A549 (cell line): ENCODE measurements around the gene TAF5.

Experiments
- EP300 ChIP-seq, 2 experiments: fragments of >200 bp; sonication (Bioruptor Twin); formaldehyde crosslinking; IDR thresholded peaks; 2 replicates in 1 of 2; 3 replicates in 1 of 2; pipeline ENCODE4 v1.6.1; 2016 to 2017
- HDAC2 ChIP-seq: fragments of 200-600 bp; sonication (generic); IDR thresholded peaks from 2 replicates; pipeline ENCODE4 v1.6.1; 2016
- RAD21 ChIP-seq, 2 experiments: fragments of >200 bp in 1 of 2; sonication (Bioruptor Twin) in 1 of 2; formaldehyde crosslinking in 1 of 2; IDR thresholded peaks in 1 of 2; conservative IDR thresholded peaks in 1 of 2; 2 replicates in 1 of 2; 3 replicates in 1 of 2; pipeline ENCODE4 v1.6.1; 2012 to 2018; ENCODE audit warnings: inconsistent platforms in 1 of 2
- RARB ChIP-seq: fragments of 250-450 bp; sonication (Bioruptor Pico); IDR thresholded peaks from 2 replicates; pipeline ENCODE4 v1.8.0; 2021; ENCODE audit warnings: mild to moderate bottlenecking, moderate library complexity
- RFX5 ChIP-seq: fragments of 450-650 bp; IDR thresholded peaks from 2 replicates; pipeline ENCODE4 v1.7.1; 2014; ENCODE audit warnings: antibody characterized with exemption, mild to moderate bottlenecking, moderate library complexity
- SREBF2 ChIP-seq: fragments of 450-650 bp; IDR thresholded peaks from 2 replicates; pipeline ENCODE4 v1.6.1; 2014; ENCODE audit warnings: mild to moderate bottlenecking, moderate library complexity
- TF ChIP-seq, protein P1 (sequence below): fragments of >200 bp; sonication (Bioruptor Twin); formaldehyde crosslinking; IDR thresholded peaks from 3 replicates; pipeline ENCODE4 v1.5.1; 2016
- TF ChIP-seq, protein P2 (sequence below): fragments of 200-600 bp; sonication (generic); IDR thresholded peaks from 2 replicates; pipeline ENCODE4 v1.6.1; 2016; ENCODE audit warnings: antibody characterized with exemption, mild to moderate bottlenecking, moderate library complexity
- TF ChIP-seq, protein P3 (sequence below): IDR thresholded peaks from 2 replicates; pipeline ENCODE4 v1.6.1; 2012
- TF ChIP-seq, protein P4 (sequence below): fragments of 450-650 bp; IDR thresholded peaks from 2 replicates; pipeline ENCODE4 v1.6.1; 2014; ENCODE audit warnings: antibody characterized with exemption

DNA sequence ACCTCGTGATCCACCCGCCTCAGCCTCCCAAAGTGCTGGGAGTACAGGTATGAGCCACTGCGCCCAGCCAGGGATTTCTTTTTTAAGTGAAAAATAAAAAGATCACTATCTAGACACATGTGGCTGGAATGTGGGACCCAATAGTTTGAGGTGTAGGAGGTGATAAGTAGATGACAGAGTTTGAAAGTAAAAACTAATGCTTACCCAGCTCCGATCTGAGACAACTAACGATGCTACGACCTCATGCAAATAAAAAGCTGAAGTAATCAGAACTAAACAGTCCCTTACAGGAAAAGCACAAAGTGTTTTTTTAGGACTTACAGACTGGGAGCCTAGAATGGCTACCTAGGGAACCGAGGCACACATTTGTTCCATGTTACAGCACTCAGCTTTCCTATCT, 39.9 kb upstream of the TAF5 start:
- TF ChIP-seq, protein P1, sequence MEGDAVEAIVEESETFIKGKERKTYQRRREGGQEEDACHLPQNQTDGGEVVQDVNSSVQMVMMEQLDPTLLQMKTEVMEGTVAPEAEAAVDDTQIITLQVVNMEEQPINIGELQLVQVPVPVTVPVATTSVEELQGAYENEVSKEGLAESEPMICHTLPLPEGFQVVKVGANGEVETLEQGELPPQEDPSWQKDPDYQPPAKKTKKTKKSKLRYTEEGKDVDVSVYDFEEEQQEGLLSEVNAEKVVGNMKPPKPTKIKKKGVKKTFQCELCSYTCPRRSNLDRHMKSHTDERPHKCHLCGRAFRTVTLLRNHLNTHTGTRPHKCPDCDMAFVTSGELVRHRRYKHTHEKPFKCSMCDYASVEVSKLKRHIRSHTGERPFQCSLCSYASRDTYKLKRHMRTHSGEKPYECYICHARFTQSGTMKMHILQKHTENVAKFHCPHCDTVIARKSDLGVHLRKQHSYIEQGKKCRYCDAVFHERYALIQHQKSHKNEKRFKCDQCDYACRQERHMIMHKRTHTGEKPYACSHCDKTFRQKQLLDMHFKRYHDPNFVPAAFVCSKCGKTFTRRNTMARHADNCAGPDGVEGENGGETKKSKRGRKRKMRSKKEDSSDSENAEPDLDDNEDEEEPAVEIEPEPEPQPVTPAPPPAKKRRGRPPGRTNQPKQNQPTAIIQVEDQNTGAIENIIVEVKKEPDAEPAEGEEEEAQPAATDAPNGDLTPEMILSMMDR = no peak
- TF ChIP-seq RAD21 (conservative IDR thresholded peaks at IDR 0.05 in 1 of 2, IDR thresholded peaks at IDR 0.05 in 1 of 2) = no peak
- no peak for TF ChIP-seq SREBF2
- TF ChIP-seq EP300 (IDR thresholded peaks at IDR 0.05) = no peak
- TF ChIP-seq RARB (CRISPR knock-in tag) = no peak
- TF ChIP-seq, protein P2, sequence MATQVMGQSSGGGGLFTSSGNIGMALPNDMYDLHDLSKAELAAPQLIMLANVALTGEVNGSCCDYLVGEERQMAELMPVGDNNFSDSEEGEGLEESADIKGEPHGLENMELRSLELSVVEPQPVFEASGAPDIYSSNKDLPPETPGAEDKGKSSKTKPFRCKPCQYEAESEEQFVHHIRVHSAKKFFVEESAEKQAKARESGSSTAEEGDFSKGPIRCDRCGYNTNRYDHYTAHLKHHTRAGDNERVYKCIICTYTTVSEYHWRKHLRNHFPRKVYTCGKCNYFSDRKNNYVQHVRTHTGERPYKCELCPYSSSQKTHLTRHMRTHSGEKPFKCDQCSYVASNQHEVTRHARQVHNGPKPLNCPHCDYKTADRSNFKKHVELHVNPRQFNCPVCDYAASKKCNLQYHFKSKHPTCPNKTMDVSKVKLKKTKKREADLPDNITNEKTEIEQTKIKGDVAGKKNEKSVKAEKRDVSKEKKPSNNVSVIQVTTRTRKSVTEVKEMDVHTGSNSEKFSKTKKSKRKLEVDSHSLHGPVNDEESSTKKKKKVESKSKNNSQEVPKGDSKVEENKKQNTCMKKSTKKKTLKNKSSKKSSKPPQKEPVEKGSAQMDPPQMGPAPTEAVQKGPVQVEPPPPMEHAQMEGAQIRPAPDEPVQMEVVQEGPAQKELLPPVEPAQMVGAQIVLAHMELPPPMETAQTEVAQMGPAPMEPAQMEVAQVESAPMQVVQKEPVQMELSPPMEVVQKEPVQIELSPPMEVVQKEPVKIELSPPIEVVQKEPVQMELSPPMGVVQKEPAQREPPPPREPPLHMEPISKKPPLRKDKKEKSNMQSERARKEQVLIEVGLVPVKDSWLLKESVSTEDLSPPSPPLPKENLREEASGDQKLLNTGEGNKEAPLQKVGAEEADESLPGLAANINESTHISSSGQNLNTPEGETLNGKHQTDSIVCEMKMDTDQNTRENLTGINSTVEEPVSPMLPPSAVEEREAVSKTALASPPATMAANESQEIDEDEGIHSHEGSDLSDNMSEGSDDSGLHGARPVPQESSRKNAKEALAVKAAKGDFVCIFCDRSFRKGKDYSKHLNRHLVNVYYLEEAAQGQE = no peak
- TF ChIP-seq RFX5 = no peak
- TF ChIP-seq, protein P3, sequence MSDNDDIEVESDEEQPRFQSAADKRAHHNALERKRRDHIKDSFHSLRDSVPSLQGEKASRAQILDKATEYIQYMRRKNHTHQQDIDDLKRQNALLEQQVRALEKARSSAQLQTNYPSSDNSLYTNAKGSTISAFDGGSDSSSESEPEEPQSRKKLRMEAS = no peak
- TF ChIP-seq, protein P4, sequence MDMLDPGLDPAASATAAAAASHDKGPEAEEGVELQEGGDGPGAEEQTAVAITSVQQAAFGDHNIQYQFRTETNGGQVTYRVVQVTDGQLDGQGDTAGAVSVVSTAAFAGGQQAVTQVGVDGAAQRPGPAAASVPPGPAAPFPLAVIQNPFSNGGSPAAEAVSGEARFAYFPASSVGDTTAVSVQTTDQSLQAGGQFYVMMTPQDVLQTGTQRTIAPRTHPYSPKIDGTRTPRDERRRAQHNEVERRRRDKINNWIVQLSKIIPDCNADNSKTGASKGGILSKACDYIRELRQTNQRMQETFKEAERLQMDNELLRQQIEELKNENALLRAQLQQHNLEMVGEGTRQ = no peak
- TF ChIP-seq HDAC2 = no peak
